NT2/D1 (cell line): ENCODE data around the gene FKBP8.

Source experiments
- SUZ12 ChIP-seq: IDR thresholded peaks from 2 replicates; pipeline ENCODE4 v1.6.1; 2011; ENCODE audit not compliant: insufficient read length, insufficient read depth; ENCODE audit errors: extremely low read depth
- YY1 ChIP-seq: IDR thresholded peaks from 2 replicates; pipeline ENCODE4 v1.6.1; 2011; ENCODE audit not compliant: insufficient read length, insufficient read depth
- ZNF274 ChIP-seq: IDR thresholded peaks from 2 replicates; pipeline ENCODE4 v1.6.1; 2011; ENCODE audit warnings: mild to moderate bottlenecking, low read depth, low read length

- TF ChIP-seq YY1 (no peak), SUZ12 (no peak), ZNF274 (no peak)
Observed at GRCh38 chr19:18483119-18483890, 60.1 kb downstream of the FKBP8 start.
